Measurements from ENCODE around the gene BIRC2.

Gene BIRC2

GRCh38 chr11:102375720-102376399 lies 28.8 kb downstream of the BIRC2 start:
- no peak for DNase-seq

DNA sequence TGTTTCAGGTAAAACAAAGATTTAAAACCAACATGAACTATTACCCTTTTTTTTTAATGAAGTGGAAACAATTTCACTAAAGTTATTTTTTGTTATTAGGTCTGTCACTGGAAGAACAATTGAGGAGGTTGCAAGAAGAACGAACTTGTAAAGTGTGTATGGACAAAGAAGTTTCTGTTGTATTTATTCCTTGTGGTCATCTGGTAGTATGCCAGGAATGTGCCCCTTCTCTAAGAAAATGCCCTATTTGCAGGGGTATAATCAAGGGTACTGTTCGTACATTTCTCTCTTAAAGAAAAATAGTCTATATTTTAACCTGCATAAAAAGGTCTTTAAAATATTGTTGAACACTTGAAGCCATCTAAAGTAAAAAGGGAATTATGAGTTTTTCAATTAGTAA lies 30.9 kb downstream of the BIRC2 start:
- DNase-seq, result no peak

GRCh38 chr11:102378818-102379217 lies 31.8 kb downstream of the BIRC2 start:
- DNase-seq, result no peak

DNA sequence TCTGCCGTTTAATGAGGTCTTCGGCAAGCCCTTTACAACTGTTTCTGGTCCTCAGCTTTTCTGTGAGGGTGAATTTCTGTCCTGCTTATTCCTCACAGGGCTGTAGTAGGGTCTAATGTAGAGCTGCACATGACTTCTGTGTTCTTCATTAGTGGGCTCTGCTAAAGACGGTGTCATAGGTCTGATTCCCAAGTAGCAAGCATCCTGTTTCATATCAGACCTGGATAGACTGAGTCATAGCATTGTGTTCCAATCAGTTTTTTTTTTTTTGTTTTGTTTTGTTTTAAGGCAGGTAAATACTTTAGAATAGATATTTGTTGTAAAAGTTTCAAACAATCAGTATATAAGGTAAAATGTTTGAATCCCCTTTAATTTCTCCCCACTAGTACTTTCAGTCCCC lies 35.4 kb downstream of the BIRC2 start:
- DNase-seq, result no peak

DNA sequence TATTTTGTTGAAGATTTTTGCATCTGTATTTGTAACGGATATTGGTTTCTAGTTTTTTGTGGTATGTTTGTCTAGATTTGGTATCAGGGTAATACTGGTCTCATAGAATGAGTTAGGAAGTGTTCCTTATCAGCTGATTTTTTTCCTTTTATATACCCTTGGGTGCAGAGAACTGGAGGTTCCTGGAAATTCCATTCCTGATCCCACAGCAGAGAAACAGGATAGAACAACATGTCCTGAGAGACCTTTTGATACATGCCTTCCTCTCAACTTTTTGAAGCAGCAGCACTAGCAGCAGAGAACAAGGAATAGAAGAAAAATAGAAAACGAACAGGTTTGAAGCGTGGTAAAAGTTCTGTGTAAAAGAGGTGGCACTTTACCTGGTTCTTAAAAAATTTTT lies 36.8 kb downstream of the BIRC2 start:
- no peak for DNase-seq

DNA sequence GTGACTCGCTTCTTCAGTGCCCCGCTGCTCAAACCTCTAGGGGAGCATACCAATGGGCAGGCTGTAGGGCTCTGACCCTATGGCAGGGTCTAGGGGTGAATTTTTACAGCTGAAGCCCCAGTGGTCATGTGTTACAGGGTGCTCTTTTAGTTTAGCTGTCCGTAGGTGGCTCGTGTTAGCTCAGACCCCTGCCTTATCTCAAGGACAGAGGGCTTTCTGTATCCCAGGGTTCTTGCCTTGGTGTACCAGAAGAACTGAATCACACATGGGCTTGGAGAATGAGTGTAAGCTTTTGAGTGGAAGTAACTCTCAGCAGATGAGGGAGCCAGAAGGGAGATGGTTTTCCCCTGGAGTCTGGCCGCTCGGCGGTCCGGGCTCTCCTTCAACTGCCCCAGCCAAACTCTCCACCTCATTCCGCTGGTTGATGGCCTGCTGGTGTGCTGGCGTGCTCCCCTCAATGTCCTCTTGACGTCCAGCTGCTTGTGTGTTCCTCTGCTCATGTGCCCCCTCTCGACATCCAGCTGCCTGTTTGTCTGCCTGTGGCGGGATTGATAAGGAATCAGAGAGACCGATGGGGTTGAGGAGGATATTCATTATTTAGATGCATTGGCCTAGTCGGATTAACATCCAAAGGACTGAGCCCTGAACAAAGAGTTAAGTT lies 37.5 kb downstream of the BIRC2 start:
- no peak for DNase-seq

DNA sequence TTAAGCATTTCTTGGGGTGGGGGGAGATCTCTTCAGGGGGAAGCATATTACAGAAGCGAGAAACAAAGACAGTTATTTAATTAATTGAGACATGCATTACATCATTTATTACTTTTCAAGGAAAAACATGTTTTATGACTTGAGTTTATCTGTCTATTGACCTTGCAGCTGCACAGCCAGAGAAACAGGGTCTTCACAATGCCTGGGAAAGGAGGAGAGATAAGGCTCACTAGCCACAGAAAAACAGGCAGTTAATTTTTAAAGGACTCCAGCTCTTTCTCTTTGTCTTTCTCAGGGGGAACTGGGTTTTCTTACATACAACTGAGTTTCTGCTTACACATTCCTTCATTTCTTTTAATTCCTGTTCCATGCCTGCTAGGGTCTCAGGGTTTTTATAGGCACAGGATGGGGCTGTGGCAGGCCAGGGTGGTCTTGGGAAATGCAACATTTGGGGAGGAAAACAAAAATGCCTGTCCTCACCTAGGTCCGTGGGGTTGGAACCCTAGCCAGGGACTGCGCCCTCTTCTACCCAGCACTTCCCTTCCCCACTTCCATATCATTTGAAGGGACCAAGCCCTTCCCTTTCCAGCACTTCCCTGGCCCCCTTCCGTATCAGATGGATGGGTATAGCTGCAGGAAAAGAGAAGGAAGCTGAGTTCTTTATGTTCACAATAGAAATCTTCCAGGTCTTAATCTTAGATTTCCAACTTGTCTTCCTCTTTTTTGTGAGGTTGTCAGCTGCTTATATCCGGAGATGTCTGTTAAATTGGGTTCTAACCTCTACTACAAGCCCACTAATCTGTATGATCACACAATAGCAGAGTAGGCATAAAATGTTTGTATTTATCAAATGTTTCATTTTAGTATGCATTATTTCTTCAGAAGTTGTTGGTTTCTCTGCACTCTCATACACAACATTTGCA lies 38.3 kb downstream of the BIRC2 start:
- no peak for DNase-seq

- DNase-seq, result no peak
These were observed 39.2 kb downstream of the BIRC2 start for GRCh38 chr11:102386136-102386734.

DNA sequence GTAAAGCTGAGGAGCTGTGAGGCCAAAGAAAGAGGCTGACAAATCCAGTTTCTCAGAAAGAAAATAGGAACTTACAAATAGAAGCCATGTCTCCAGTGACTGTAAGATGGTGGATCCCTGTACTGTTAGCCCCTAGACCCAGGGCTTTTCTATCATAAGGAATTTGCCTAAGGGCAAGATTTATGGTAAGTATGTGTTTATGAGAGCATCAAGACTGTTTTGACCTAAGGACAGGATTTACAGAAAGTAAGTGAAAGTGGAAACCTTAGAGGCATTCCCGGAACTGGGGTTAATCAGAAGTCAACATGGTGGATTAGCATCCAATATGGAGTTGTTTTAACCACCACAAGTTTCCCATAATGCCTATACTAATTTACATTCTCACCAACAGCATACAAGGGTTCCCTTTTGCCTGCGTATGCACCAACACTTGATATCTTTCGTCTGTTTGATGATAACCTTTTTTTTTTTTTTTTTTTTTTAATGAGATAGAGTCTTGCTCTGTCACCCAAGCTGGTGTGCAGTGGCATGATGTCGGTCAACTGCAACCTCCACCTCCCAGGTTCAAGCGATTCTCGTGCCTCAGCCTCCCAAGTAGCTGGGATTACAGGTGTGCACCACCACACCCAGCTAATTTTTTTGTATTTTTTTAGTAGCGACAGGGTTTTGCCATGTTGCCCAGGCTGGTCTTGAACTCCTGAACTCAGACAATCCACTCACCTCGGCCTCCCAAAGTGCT lies 40.2 kb downstream of the BIRC2 start:
- DNase-seq, result no peak

- DNase-seq, result peak; percentile 15
These were observed 42.2 kb downstream of the BIRC2 start for GRCh38 chr11:102389253-102389652.

- peak; percentile 89 for DNase-seq
These were observed 43.9 kb downstream of the BIRC2 start for GRCh38 chr11:102390667-102391465.

GRCh38 chr11:102391549-102392237 lies 44.7 kb downstream of the BIRC2 start:
- no peak for DNase-seq

DNA sequence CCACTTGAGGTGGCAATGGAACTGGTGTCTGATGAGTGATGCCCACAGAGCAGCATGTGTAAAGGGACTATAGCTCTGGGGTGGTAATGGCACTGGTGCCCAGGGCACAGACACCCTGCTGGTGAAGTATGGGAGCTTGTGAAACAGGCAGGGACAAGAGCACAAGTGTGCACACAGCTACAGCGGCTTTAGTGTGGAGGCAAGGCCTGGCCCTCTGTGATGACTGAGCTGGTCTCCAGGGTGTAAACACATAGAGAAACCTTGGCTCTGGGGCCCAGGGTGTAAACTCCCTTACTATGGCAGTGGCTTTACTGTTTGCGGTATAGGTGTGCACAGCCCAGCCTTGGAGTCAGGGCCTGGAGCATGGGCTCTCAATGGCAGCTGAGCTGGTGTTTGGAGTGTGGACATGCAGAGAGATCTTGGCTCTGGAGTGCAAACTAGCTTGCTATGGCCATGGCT lies 46.3 kb downstream of the BIRC2 start:
- no peak for DNase-seq

DNA sequence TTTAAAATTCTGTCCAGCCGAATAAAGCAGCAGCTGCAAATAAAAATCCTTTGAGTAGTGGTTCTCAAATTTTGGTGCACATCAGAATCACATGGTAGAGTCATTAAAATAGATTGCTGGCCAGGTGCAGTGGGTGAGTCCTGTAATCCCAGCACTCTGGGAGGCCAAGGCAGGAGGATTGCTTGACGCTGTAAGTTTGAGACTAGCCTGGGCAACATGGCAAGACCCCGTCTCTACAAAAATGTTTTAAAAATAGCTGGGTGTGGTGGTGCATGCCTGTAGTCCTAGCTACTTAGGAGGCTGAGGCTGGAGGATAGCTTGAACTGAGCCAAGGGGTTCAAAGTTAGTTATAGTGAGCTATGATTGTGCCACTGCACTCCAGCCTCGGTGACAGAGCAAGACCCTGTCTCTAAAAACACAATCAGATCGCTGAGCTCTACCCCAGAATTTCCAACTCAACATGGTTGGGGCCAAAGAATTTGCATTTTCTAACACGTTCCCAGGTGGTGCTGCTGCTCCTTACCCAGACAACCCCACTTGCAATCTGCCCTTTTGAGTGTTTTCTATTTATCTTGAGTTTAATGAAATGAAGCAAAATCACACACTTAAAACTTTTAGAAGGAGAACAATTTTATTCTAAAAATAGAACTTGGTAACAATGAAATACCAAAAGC lies 48.8 kb downstream of the BIRC2 start:
- no peak for DNase-seq

DNA sequence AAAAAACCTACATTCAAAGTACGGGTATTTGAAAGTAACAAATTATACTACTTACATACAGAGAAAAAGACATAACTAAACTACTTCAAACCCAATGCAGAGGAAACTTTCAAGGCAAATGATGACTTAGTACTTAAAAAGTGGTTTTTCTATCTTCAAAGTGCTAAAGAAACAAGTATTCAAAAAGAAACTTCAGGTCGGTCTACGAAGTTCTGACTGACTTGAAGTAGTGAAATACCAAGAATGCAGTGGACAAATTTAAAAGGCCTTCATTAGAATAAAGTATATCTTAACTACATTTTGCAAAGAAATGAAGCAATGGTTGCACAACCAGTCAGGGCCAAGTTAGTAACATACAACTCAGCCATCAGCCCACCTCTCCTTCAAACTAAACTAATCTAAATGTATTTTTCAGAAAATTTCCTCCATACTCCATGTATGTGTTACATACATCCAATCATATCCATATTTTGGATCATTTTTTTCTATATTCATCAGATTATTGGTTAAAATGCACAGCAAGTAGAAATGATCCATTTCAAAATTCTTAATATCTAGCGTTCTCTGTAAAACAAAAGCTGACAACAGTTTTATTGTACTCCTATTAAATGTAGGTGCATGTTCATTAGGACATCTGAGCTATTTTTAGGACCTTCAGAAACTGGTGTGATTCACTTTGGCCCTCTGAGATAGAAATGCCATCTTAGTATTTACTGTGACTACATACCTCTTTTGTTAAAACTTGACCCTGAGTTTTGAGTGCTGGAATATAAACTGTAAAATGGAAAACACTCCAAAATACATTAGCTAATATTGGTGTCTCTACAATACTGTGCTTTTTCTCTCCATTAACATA lies 49.9 kb downstream of the BIRC2 start:
- DNase-seq, result no peak

DNA sequence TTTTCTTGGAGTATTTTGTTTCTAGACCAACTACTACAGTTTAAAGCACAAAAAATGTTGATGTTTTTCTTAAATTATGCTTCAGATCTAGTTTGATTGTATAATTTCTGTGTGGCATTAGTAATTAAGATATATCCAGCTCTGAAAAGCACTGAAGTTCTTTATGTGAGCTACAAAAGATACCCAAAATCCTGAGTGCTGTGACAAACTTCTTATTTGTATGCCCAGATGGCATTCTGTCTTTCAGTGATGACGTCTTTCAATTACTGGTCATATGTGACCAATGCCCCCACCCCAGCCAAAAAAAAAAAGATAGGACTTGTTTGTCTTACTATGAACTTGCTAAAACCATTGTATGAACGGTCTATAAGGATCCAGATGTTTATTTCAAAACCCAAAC lies 51.3 kb downstream of the BIRC2 start:
- DNase-seq, result no peak

DNA sequence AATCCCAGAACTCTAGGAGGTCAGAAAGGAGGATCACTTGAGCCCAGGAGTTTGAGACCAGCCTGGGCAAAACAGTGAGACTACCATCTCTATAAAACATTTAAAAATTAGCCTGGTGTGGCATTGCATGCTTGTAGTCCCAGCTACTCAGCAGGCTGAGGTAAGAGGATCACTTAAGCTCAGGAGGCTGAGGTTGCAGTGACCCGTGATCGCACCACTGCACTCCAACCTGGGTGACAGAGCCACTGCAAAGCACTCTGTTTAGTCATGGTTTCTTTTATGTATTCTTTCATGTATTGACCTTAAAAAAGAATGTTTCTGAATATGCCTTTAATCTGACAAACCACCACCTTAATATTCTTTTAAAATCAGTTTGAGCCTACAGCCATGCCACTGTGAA lies 52.2 kb downstream of the BIRC2 start:
- DNase-seq, result peak; percentile 64

DNA sequence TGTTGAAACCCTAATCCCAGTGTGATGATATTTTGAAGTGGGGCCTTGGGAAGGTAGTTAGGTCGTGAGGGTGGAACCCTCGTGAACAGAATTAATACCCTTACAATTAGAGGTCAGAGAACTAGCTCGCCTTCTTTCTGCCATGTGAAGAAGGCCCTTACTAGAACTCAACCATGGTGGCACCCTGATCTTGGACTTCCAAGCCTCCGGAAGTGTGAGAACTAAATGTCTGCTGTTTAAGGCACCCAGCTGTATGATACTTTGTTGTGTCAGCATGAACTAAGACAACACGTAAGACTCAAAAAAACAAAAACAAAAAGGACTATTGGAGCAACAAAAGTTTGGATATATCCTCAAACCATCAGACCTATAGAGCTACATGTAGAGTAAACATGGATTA lies 53.6 kb downstream of the BIRC2 start:
- no peak for DNase-seq

DNA sequence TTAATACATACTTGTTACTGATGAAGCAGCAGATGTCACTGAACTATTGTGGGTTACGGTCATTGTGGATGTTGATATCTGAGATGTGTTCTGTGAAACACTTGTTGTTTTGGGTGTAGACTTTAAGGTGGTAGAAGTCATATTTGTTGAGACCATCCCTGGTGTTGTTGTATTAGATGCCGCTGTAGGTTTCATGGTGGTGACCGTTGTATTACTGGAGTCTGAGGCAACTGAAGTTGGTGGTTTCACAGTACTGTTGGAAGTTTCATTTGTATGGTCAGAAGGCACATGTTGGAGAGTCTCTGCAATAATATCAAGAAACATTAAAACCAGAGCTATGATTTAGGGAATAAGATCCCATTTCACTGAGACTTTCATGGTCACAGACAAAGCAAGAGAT lies 54.9 kb downstream of the BIRC2 start:
- DNase-seq, result no peak
